ENCODE results near the gene OSMR. TPM values are rescaled to one million over a fixed set of nuclear protein-coding genes. Genes with fewer than 3 reads are reported as not detected.

The OSMR gene
- total and polyA plus RNA-seq, 2 donors (not counting 3 experiments of a cell fraction or from before 2014, with no cell fraction given): 6.1 to 19.7 TPM

GRCh38 chr5:38905516-38905915, 59.7 kb downstream of the OSMR start:
- TF ChIP-seq MAX (IDR thresholded peaks at IDR 0.05; ENCODE audit: insufficient read depth, insufficient read length): no peak
- no peak for TF ChIP-seq MYC (IDR thresholded peaks at IDR 0.05; ENCODE audit: low read depth, low read length)
- no peak for TF ChIP-seq EZH2 (IDR thresholded peaks at IDR 0.05; ENCODE audit: borderline replicate concordance, low read depth, low read length, severe bottlenecking)
- no peak for TF ChIP-seq POLR2A (IDR thresholded peaks at IDR 0.05; ENCODE audit: low read depth, low read length)
- Histone ChIP-seq H3K4me1 (ENCODE audit: control insufficient read depth, extremely low read depth, insufficient read depth, low read length) (no peaks in the 10 kb centered on the region), H3K9me1 (replicated peaks; ENCODE audit: control insufficient read depth, extremely low read depth, insufficient read depth, low read length) (no peaks in the 10 kb centered on the region), H3K79me2 (ENCODE audit: control insufficient read depth, insufficient read depth, low read length) (no peaks in the 10 kb centered on the region), H3K4me2 (ENCODE audit: insufficient read depth, low read length) (no peak overlapping the region), H3K27me3 (ENCODE audit: control insufficient read depth in 2 of 2, insufficient read depth in 2 of 2, low read length in 2 of 2) (no peaks in the 10 kb centered on the region), H3K9ac (replicated peaks; ENCODE audit: extremely low read depth, insufficient read depth, low read length) (no peak overlapping the region), H3K27ac (ENCODE audit: insufficient read depth, low read depth, low read length) (no peak overlapping the region), H3K36me3 (ENCODE audit: control insufficient read depth in 2 of 2, extremely low read depth in 1 of 2, insufficient read depth in 2 of 2, low read length in 2 of 2) (no peaks in the 10 kb centered on the region), H2AFZ (ENCODE audit: low read depth, low read length) (no peak overlapping the region), H3K9me3 (replicated peaks; ENCODE audit: control insufficient read depth, insufficient read depth, low read length) (no peaks in the 10 kb centered on the region), H3K4me3 (replicated peaks in 1 of 3; ENCODE audit: insufficient read depth in 1 of 3, low read depth in 1 of 3, low read length in 3 of 3) (no peak overlapping the region), H4K20me1 (replicated peaks; ENCODE audit: control insufficient read depth, extremely low read depth, insufficient read depth, low read length) (no peaks in the 10 kb centered on the region)
- ChIA-PET POLR2A (no interaction called here), CTCF (interaction anchor here (1.0 kb wide), 1 partner anchor 17 kb away, joined by 3 read pairs; no protein-coding TSS in a partner anchor)
- intact Hi-C loops (cut with micrococcal nuclease): no loop called here
- FAIRE-seq: no peak
- dilution Hi-C loops (cut with MboI; ENCODE audit: extremely low pct_ligation_motif_present, low sequenced_read_pairs): no loop called here
- no TSS peak for BruUV-seq (replicated peaks)
- no peak for DNase-seq (ENCODE audit: low read depth, low spot score)

- dilution Hi-C loops (cut with MboI; ENCODE audit: extremely low pct_ligation_motif_present, low sequenced_read_pairs) (no loop called here), intact Hi-C loops (cut with micrococcal nuclease) (no loop called here)
- FAIRE-seq: no peak
- Histone ChIP-seq H3K36me3 (ENCODE audit: control insufficient read depth in 2 of 2, extremely low read depth in 1 of 2, insufficient read depth in 2 of 2, low read length in 2 of 2) (no peaks in the 10 kb centered on the region), H2AFZ (ENCODE audit: low read depth, low read length) (no peak overlapping the region), H3K9ac (replicated peaks; ENCODE audit: extremely low read depth, insufficient read depth, low read length) (no peak overlapping the region), H3K27ac (ENCODE audit: insufficient read depth, low read depth, low read length) (no peak overlapping the region), H3K9me3 (replicated peaks; ENCODE audit: control insufficient read depth, insufficient read depth, low read length) (no peaks in the 10 kb centered on the region), H3K4me3 (replicated peaks in 1 of 3; ENCODE audit: insufficient read depth in 1 of 3, low read depth in 1 of 3, low read length in 3 of 3) (no peak overlapping the region), H3K79me2 (ENCODE audit: control insufficient read depth, insufficient read depth, low read length) (no peaks in the 10 kb centered on the region), H3K27me3 (ENCODE audit: control insufficient read depth in 2 of 2, insufficient read depth in 2 of 2, low read length in 2 of 2) (no peaks in the 10 kb centered on the region), H3K9me1 (replicated peaks; ENCODE audit: control insufficient read depth, extremely low read depth, insufficient read depth, low read length) (no peaks in the 10 kb centered on the region), H3K4me2 (ENCODE audit: insufficient read depth, low read length) (no peak overlapping the region), H3K4me1 (ENCODE audit: control insufficient read depth, extremely low read depth, insufficient read depth, low read length) (no peaks in the 10 kb centered on the region), H4K20me1 (replicated peaks; ENCODE audit: control insufficient read depth, extremely low read depth, insufficient read depth, low read length) (no peaks in the 10 kb centered on the region)
- POLR2A ChIA-PET: no interaction called here
- TF ChIP-seq JUN (IDR thresholded peaks at IDR 0.05; ENCODE audit: borderline replicate concordance, insufficient read depth, insufficient read length, low read depth): no peak
- TF ChIP-seq POLR2A (IDR thresholded peaks at IDR 0.05; ENCODE audit: low read depth, low read length): no peak
- no peak for TF ChIP-seq MYC (IDR thresholded peaks at IDR 0.05; ENCODE audit: low read depth, low read length)
- no peak for TF ChIP-seq GATA2 (IDR thresholded peaks at IDR 0.05; ENCODE audit: insufficient read depth, insufficient read length, low read depth, low read length)
- TF ChIP-seq EZH2 (IDR thresholded peaks at IDR 0.05; ENCODE audit: borderline replicate concordance, low read depth, low read length, severe bottlenecking): no peak
- TF ChIP-seq POLR2AphosphoS5 (IDR thresholded peaks at IDR 0.05; ENCODE audit: insufficient read depth, low read depth, low read length): no peak
- no peak for TF ChIP-seq CTCF (IDR thresholded peaks at IDR 0.05; ENCODE audit: extremely low read depth in 1 of 2, insufficient read depth in 1 of 2, low read depth in 1 of 2, low read length in 2 of 2)
- TF ChIP-seq FOS (IDR thresholded peaks at IDR 0.05; ENCODE audit: borderline replicate concordance, insufficient read depth, low read length): no peak
- TF ChIP-seq MAX (IDR thresholded peaks at IDR 0.05; ENCODE audit: insufficient read depth, insufficient read length): no peak
- no peak for DNase-seq (ENCODE audit: low read depth, low spot score)
- CTCF ChIA-PET: no interaction called here
- no TSS peak for BruUV-seq (replicated peaks)
Measured at GRCh38 chr5:38906503-38906902, 60.7 kb downstream of the OSMR start.
